PC-3 (cell line): ENCODE data around the gene BCAR1.

ENCODE experiments used
- EZH2 ChIP-seq: fragments of 300-600 bp; sonication (generic); IDR thresholded peaks from one replicate; pipeline ENCODE4 v1.6.1; 2017; ENCODE audit warnings: antibody characterized with exemption, mild to moderate bottlenecking, low read length; ENCODE audit not compliant: unreplicated experiment
- TF ChIP-seq, protein P1 (sequence below): fragments of 300-600 bp; sonication (generic); conservative IDR thresholded peaks from 2 replicates; pipeline ENCODE4 v1.5.1; 2017; ENCODE audit warnings: antibody characterized with exemption, low read depth, mild to moderate bottlenecking, low read length

DNA sequence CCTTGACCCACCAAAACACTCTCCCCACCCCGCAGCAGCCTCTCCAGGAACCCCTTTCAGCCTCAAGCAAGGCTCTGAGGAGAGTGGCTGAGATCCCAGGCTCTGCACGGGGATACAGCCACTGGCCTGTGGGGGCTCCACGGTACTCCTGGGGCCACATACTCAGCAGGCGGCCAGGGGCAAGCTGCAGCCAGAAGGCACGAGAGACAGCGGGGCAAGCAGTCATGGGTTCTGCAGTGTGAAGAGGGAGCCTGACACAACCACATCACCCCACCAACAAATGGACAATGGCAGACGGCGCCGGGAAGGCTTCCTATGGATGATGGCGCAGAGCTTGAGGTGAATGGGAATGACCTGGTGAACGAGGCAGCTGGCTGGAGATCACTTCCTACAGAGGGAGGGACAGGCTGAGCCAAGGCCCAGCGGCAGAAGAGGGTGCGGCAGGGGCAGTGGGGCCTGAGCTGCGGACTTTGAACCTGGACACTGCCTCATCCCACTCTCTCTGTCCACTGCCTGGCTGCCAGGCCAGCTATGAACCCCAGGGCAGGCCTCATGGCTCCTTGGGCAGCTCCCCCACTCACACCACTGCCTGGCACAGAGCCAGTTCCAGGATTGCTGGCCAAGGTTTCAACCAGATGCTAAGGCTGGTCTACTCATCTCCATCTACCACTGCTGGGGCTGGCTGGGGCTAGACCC is 10.8 kb upstream of the BCAR1 start:
- TF ChIP-seq EZH2, result no peak
- TF ChIP-seq, protein P1, sequence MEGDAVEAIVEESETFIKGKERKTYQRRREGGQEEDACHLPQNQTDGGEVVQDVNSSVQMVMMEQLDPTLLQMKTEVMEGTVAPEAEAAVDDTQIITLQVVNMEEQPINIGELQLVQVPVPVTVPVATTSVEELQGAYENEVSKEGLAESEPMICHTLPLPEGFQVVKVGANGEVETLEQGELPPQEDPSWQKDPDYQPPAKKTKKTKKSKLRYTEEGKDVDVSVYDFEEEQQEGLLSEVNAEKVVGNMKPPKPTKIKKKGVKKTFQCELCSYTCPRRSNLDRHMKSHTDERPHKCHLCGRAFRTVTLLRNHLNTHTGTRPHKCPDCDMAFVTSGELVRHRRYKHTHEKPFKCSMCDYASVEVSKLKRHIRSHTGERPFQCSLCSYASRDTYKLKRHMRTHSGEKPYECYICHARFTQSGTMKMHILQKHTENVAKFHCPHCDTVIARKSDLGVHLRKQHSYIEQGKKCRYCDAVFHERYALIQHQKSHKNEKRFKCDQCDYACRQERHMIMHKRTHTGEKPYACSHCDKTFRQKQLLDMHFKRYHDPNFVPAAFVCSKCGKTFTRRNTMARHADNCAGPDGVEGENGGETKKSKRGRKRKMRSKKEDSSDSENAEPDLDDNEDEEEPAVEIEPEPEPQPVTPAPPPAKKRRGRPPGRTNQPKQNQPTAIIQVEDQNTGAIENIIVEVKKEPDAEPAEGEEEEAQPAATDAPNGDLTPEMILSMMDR, result no peak
